ENCODE results near the gene UGT1A6.

GRCh38 chr2:233693963-233694362 is 1.3 kb downstream of the UGT1A6 start:
- TF ChIP-seq NR3C1 (IDR thresholded peaks at IDR 0.05) (no peak), REST (IDR thresholded peaks at IDR 0.05) (no peak), CTCF (IDR thresholded peaks at IDR 0.05) (no peak), USF2 (IDR thresholded peaks at IDR 0.05) (no peak), MAZ (IDR thresholded peaks at IDR 0.05; ENCODE audit: borderline replicate concordance, low read depth, low read length) (no peak), E2F6 (IDR thresholded peaks at IDR 0.05; ENCODE audit: borderline replicate concordance, low read depth) (no peak), BHLHE40 (IDR thresholded peaks at IDR 0.05; ENCODE audit: low read depth, low read length) (no peak), POLR2A (IDR thresholded peaks at IDR 0.05; ENCODE audit: low read length) (no peak)

Data from A549 (cell line).